Activated CD4-positive, alpha-beta T cell treated with anti-CD3 and anti-CD28 coated beads, Interleukin-10, Interleukin-2, amounts not matched to agents 100 ng/mL and 50 ng/mL, durations not matched to agents 16 hours and 8 hours (primary cell): ENCODE results near the gene STK39.

ENCODE experiments used
- DNase-seq: peaks from one replicate; pipeline ENCODE4 v3.0.0-alpha.2; 2020

The STK39 gene

DNA sequence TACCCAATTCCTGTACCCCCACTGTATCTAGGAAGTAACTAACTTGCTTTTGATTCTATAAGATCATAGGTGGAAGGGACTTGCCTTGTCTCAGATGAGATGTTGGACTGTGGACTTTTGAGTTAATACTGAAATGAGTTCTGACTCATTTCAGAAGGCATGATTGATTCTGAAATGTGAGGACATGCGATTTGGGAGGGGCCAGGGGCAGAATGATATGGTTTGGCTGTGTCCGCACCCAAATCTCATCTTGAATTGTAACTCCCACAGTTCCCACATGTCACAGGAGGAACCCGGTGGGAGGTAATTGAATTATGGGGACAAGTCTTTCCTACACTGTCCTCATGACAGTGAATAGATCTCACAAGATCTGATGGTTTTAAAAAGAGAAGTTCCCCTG is 165.9 kb downstream of the STK39 start:
- DNase-seq = peak; percentile 67

DNA sequence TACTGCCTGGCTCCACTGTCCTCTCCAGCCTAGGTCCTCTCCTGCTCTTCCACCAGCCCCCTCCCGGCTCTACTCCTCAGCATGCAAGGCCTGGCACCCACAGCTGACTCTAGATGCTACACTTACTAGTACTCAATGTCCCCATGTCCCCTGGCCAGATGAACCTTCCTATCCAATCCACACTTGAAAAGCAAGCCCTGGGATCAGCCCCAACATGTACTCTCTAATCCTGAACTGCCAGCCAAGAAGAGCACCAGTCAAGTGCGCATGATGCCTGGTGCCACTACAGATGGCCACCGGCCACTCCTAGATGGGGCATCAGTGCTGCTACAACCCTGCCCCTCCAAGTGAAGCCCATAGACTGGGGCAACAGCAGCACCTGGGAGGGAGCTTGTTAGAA is 168.2 kb downstream of the STK39 start:
- DNase-seq = no peak

DNA sequence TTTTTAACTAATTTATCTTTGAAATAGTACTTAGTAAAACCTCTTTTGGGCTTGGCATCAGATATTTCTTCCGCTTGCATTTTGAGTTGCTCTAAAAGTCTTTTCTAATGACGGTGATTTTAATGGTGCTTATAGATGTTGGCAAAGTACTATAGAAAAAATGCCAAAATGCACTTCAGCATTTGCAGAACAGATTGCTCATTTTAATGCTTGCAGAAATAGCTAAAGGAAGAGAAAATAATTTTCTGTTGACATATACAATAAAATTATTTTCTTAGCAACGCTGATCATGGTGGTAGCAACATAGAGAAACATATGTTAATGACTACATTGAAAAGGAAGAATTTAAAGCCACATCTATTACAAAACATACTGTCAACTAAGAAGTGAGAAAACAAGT is 170.7 kb downstream of the STK39 start:
- DNase-seq = no peak

DNA sequence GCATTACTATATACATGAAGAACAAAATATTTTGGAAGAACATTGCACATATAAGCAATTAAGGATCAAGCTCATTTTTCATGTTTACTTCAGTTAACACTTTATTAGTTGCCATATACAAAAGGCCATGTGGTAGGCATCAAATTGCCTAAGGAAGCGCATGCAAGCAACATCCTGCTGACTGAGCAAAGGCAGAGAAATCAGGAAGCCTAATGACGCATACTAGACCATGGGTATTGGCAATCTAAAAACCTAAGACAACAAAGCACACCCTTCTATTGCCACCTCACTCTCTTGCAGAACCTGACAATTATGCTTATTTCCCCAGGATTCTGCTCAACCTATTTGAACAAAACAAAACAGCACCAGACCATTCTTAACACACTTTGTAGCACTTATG is 171.9 kb downstream of the STK39 start:
- no peak for DNase-seq

DNA sequence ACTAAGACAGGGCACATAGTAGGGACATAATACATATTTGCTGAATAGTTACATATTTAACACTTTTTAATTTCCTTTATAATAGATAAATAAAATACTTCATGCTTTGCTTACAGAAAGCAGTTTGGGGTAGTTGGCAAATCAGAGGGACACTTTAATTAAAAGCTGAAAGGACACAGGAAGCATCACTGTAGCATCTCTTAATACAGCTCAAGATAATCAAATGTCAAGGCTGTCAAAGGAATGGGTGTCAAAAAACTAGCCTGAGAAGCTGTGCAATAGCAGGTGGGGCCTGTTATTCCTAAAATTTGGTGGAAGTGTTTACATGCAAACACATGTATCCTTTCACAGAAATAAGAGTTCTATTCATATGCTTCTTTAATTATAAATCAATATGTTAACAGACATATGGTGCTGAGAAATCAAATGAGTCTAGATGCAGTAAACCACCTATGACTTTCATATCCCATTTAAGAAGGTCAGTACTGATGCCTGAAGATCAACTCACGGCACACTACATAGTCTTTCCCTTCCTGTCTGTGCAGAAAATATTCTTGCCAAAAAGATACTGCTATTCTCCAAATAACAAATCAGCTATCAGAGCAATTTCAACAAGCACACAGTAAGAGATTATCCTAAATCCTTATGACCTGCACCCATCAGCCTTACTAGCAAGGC is 174.6 kb downstream of the STK39 start:
- DNase-seq = no peak

DNA sequence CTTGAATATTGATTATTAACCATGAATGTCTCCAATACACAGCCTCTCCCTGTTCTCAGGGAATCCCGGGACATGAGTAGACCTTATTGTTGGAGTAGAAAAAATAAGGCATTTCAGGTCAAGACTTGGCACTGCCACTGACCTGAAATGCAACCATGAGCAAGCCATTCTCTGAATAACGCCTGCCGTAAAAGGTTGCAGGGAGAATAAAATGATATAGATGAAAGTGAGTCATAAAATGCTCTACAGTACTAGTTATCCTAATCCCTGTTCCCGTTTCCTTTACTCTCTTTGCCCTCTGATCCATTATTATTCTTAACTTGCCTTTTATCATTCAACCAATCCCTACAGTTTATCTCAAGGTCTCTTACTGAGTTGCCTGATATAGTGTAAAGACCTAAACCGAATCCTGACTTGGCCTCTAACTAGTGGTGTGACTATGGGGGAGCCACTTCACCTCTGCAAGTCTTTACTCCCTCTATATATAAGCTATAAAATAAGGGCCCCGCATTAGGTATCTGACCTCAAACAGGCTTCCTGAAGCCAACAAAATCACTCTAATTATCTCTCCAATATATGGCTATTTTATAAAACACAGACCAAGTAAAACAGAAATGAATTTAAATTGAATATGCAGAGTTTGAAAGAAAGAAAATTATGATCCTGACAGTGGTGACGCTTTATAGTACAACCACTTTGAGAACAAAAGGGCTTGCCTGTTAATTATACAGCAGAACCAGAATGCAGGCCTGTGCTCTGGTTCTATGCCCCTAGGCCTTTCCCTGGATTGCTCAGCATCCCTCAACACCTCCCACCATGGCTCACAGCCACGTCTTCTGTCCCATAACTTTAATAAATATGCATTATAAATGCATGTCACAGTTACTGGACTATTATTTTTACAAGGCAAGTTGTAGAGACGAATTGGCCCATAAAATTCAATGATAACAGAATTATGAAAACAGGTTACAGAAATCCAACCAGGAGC is 183.1 kb downstream of the STK39 start:
- DNase-seq = no peak

DNA sequence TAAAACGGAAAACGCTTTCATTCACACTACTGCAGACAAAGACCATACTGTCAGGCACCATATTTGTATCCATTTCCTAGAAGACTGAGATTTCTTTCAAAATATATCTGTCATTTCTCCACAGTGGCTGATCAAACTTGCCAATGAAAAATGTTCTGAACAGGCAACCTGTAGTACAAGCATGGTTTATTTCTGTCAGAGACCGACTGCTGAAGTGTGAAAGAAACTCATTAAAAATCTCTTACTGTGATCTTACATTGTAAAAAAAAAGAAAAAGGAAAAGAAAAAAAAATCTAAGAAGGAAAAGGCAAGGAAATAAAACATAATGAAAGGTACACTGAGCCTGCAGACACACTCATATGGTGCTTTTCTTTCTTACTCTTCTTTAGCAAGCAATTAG is 184.5 kb downstream of the STK39 start:
- DNase-seq = no peak

DNA sequence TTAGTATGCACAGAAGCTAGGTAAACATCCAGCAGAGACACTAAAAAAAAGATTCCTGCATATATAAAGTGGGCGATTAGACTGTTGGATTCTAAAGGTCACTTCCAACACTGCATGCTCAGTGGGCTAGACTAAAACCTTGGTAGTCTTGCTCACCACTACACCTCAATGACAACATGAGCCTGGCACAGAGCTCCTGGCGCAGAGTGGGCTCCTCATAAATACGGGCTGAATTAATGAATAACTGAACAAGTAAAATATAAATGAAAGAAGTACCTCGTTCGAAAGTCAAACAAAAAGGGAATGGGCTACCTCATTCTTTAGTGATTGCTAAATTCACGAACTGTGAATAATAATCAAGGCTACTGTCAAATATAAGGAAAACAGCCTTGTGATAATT is 185.3 kb downstream of the STK39 start:
- DNase-seq = no peak

DNA sequence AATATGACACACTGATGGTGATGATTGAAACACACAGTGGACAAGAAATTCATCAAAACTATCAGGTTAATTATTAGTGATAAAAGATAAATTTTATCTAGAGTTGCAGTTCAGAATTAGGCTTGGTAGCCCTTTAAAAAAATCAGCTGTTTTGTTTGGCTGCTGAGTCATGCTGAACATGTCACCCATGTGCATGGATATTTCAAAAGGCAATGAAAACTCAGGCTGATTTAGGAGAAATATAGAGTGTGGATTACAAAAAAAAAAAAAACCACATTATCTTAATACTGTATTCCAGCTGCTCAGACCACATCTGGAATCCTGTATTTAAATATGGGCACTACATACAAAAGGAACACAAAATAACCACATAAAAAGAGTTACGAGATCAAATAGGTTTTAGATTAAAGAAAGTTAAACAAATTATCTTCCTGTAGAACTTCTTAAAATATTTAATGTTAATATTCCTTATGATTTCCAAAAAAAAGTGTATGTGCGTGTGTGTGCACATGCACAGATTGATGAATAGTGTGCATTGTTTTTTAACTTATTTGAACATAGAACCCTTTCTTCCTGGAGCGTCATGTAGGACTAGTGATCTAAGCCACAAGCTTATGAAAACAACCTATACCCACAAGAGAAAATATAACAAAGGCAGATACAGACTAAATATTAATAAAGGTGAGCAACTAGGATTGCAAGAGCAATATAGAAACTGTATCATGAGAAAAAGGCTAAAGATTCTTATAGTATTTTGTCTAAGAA is 186.2 kb downstream of the STK39 start:
- no peak for DNase-seq

DNA sequence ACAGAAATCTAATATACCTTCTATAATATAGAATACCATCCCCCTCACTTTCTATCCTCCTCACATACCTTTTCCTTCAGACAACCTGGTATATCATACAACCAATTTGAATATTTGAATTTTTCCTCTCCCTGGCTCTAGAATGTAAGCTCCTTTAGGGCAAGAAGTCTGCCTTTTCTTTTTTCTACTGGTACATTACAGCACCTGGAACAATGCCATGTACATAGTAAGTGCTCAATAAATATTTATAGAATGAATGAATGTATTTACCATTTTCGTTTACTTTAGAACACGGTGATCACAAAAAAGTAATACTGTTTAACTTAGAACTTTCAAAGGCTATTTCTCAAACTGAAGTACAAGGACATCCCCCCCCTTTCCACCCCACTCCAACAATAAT is 187.6 kb downstream of the STK39 start:
- no peak for DNase-seq

DNA sequence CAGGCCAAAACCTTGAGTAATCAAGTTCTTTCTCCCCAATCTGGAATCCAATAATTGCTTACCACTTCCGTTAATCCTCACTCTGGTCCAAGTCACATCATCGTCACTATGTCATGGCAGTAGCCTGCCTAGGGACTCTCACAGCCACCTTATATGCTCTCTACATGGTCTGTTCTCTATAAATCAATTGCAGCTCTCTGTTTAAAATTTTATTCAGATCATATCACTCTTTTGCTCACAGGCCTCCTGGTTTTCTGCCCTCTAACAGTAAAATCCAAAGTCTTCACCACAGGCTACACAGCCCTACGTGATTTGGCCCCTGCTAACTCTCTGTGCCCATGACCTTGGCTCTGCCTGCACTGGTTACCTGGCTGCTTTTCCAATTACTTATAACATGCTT is 188.7 kb downstream of the STK39 start:
- DNase-seq = no peak

DNA sequence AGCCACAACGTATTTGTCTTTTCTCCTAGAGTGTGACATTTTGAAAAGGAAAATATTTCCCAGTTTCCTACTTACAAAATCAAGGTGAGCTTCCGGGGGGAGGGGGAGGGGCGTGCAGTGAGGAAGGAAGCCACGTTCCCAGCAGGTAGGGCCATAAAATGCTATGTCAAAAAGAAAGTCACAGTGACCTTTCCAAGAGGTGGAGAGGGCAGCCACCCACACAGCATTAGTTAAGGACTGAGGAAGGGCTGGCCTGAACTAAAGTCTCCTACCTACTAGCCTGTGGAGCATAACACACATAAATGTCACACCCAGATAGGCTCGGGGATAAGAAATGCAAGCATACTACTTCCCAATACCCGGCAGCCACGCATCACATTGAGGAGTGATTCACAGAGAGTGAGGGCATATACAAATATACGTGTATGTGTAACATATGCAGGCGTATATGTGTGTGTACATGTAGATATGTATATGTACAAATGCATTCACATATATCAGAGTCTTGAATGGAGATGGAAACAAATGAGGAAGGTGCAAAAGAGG is 191.1 kb downstream of the STK39 start:
- no peak for DNase-seq

DNA sequence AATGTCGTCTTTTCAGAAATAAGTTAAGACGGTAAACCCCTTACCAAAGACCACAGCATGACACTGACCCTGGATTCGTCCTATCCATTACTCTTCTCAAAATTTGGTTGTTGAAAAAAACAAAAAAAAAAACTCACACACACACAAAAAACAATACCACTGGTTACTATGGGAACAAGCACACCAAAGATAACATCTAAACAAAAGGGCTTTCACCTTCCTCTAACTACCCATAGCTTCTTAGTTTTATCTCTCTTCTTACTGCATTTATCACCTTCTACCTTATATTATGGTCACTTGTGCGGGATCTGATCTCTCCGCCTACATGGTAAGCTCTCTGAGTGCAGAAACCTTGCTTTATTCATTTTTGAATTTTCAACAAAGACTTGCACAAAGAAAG is 192.7 kb downstream of the STK39 start:
- DNase-seq = no peak

DNA sequence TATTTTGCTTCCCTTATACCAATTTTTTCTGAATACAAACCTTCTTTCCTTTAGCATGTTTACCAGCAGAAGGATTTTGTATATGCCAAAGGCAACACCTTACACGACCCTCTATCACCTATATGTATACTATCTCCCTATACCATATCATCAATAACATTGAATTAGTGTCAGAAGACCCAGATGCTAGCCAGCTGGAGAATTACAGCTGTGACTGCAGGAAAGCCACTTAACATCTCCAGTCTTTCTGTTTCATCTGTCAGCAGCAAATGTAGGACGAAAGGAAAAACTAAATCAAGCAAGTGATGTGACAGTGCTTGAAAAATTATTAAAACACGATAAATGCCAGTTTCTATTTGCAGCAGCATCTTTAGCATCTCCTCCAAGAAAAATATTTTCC is 193.7 kb downstream of the STK39 start:
- no peak for DNase-seq

DNA sequence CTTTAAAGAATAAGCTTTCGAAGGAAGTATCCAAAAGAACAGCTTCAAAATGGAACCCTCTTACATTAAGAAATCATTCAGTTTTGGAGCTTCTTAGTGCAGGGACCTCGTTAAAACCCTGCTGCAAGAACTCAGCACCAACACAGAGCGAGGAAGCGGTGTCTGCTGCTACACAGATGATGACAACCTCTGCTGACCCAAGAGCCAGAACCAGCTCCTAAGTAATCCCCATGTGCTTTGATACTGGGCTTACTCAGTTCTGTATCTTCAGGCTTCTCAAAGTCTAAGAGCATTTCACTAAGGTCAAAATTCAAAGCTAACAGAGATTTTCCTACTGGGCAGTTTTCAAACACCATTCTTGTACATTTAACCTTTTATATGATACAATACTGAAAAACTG is 194.6 kb downstream of the STK39 start:
- DNase-seq = no peak

DNA sequence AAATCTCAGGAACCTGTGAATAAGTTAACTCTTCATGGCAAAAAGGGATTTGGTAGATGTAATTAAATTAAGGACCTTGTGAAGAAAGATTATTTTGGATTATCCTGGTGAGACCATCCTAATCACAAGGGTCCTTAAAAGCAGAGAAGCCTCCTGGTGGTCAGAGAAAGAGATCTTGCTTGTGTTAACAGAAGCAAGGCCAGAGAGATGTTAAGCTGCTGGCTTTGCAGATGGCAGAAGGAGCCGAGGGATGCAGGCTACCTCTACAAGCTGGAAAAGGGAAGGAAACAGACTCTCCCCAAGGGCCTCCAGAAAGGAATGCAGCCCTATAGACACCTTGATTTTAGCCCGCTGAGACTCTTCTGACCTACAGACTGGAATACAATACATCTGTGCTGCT is 197.0 kb downstream of the STK39 start:
- DNase-seq = no peak

DNA sequence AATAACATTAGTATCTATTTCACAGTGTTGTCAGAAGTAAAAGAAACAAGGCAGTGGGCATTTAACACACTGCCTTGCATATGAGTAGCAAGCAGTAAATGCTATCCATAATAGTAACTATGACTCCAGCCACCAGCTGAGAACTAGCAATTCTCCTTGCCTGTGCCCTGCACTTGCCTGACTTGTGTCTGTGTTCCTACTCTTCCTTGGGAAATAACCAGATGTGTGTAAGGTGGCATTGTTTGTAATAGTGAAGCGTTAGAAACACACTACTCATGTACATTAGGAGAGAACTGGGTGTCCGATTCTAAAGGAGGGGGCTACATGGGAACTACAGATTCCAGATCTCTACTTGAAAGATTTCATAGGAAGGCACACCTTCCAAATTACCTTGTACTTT is 197.8 kb downstream of the STK39 start:
- DNase-seq = no peak

DNA sequence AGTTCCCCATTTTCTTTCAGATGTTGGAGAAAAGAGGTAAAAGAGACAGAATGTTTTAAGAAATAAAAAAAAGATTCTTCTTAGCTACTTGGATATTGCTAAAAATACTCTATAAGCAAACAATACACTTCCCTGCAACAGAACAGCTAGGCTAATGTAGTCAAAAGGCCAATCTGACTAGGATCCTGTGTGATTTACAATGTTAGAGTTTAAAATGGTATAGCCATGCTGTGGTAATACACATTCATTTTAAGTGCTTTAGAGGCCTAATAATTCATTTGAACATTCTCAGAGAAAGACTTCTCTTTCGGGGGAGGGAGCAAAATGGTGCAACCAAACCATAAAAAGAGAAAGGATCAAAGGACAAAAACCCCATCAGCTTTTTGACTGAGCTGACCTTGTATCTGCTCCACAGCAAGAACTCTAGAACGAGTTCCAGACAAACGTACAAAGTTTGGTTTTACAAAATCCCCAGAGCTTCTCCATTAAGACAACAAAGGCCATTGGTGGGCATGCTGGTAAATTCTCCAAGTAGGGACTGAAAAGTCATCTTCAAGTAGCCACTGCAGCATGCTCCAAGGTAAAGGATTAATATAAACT is 200.2 kb downstream of the STK39 start:
- DNase-seq = no peak

DNA sequence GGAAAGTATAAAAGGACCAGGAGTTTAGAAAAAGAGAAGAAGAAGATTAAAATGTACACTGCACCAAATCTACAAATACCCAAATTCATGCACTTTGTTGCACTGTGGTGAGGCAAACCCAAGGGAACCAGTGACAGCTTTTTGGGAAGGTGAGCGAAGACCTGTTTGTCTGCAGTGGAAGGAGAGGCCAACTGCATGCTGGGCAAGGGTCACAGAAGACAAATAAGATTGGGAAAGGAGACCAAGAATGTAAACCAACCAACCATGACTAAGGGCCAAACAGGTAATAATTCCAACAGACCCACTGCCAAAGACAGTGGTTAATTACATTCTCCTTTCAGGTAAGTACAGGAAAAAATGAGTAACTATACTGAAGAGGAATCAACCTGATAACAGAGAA is 202.8 kb downstream of the STK39 start:
- no peak for DNase-seq

DNA sequence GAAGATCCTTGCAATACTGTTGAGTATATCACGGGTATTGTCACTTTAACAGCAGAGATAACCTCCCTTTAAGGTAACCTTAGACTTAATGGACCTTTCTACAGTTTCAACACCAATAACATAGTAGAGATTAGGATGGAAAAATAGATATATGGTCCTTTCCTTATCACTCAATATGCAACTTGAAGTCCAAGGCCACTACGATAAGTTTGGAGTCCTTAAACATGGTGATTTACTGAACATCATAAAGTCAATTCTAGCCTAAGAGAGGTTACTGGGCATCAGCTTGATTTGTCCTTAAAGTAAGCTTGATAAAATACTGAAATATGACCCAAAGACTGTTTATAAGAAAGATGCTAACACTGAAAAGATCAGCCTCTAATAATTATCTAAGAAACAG is 203.2 kb downstream of the STK39 start:
- no peak for DNase-seq

DNA sequence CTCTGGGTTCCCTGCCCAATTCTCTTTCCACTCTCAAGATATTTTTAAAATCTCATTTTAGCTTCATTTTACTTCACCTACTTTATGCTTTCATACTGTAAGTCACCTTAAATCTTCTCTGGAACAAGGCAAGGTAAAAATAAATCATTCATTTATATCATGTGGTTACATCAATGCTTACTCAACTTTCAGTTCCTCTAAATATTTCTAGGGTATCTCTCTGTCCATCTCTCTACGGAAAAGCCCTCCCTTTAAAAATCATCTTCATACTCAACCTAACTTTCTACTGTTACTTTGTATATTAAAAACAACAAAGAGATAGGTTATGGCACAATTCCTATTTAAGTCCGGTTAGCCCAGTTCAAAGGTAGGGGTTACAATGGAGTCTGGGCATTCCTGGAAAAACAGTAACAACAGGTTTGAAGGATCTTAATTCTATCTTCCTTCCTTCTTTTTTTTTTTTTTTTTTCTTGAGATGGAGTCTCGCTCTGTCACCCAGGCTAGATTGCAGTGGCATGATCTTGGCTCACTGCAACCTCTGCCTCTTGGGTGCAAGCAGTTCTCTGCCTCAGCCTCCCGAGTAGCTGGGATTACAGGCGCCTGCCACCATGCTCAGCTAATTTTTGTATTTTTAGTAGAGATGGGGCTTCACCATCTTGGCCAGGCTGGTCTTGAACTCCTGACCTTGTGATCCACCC is 205.1 kb downstream of the STK39 start:
- DNase-seq = peak; percentile 18

DNA sequence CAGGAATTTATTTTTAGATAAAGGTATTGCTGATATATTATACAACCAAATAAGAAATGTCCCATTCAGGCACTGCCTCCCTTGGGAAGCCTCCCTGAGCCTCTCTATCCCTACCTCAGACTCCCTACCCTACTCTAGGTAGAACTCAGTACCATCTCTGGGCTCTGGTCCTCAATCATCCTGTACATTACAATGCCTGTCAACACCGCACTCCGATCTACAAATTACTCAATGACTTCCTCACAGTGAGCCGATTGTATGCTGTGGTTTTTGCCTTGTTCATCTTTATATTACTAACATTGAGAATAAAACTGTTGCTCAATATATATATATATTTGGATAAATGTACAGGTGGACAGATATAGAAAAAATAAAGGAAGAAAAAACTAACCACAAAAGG is 207.5 kb downstream of the STK39 start:
- DNase-seq = peak; percentile 65
